K562 (cell line): ENCODE results near the gene PCNX3. TPM values are rescaled to one million over a fixed set of nuclear protein-coding genes. Genes with fewer than 3 reads are reported as not detected.

Experiments
- CHD7 ChIP-seq: fragments of 200-600 bp; sonication (generic); IDR thresholded peaks from one replicate; pipeline ENCODE4 v1.6.1; 2012; ENCODE audit warnings: mild to moderate bottlenecking, low read depth, low read length, inconsistent platforms
- FIP1L1 ChIP-seq: fragments of 200-400 bp; formaldehyde crosslinking; IDR thresholded peaks from 2 replicates; pipeline ENCODE4 v1.6.1; 2018; ENCODE audit warnings: mild to moderate bottlenecking, low read depth, low read length; ENCODE audit not compliant: poor library complexity, severe bottlenecking
- HDGF ChIP-seq: fragments of 450-650 bp; IDR thresholded peaks from 2 replicates; pipeline ENCODE4 v1.6.1; 2016
- MGA ChIP-seq: fragments of 450-650 bp; IDR thresholded peaks from 2 replicates; pipeline ENCODE4 v1.6.1; 2016; ENCODE audit warnings: mild to moderate bottlenecking, moderate library complexity
- polyA plus RNA-seq, 8 experiments: library from polyadenylated mRNA; depleted of rRNA in 4 of 8; stranded (reverse) in 5 of 8; unstranded in 3 of 8; fragments of >200 nt; fragmentation: Nextera tagmentation in 2 of 8; fragmentation: Illumina TruSeq in 1 of 8; extraction: Ambion mirVana in 2 of 8; extraction: Trizol in 1 of 8; gene quantifications; 2 replicates each; pipeline versions ENCODE4 v1.2.1 to v1.2.3, GENCODE V29; 2011 to 2014; ENCODE audit warnings: inconsistent platforms in 1 of 8, missing spikeins in 1 of 8
- total RNA-seq, 7 experiments: library from RNA; depleted of rRNA in 6 of 7; stranded (reverse); fragments of >200 nt in 6 of 7; fragmentation: Illumina TruSeq in 2 of 7; extraction: Trizol in 2 of 7; gene quantifications; 2 replicates each; pipeline versions ENCODE4 v1.2.1 to v1.2.3, GENCODE V29; 2011 to 2021; ENCODE audit warnings: low replicate concordance in 1 of 7

The PCNX3 gene
- total and polyA plus RNA-seq, 9 of the 15 experiments (the other 6 are each of a cell fraction or from before 2014, with no cell fraction given) = 0.11 to 47.8 (median 12.8) TPM

GRCh38 chr11:65577756-65578109, 37.8 kb upstream of the PCNX3 start (continued):
- TF ChIP-seq CHD7 = no peak
- TF ChIP-seq HDGF = no peak
- TF ChIP-seq FIP1L1 = no peak
- TF ChIP-seq MGA = no peak
